K562 (cell line): ENCODE measurements around the gene CCL27. TPM values are rescaled to one million over a fixed set of nuclear protein-coding genes. Genes with fewer than 3 reads are reported as not detected.

Source experiments
- ATAC-seq: fragments of 200-7000 bp; cut with Tn5 transposase; 3 replicates; pipeline ENCODE4 v1.9.1; 2020; ENCODE audit warnings: moderate library complexity
- BruUV-seq: library from RNA; stranded (reverse); fragments of 400-500 nt; replicated peaks from 2 replicates; lab custom pipeline; 2021; lab: Mats Ljungman, UMichigan
- CTCF ChIA-PET: fragments of 300-600 bp; formaldehyde crosslinking; extraction: SDS; loops from one replicate; lab custom pipeline; 2021; ENCODE audit warnings: low intra/inter-chr PET ratio; lab: Yijun Ruan, JAX
- POLR2A ChIA-PET: fragments of 300-600, 350-650 bp; sonication (Branson Sonifier 250); formaldehyde crosslinking; extraction: SDS; loops from one replicate; lab custom pipeline; 2021; ENCODE audit warnings: antibody characterized with exemption, inconsistent platforms; lab: Yijun Ruan, JAX
- DNase-seq, 4 experiments: peaks; one replicate each; pipeline versions ENCODE4 v3.0.0 to v3.0.0-alpha.2; 2011 to 2018; ENCODE audit warnings: low spot score in 3 of 4, mixed read lengths in 3 of 4; ENCODE audit errors: extremely low read depth in 1 of 4
- FAIRE-seq: peaks from 2 replicates; lab custom pipeline; 2011; peaks lifted over from hg19 to GRCh38; lab: Jason Lieb, UNC
- H2AFZ ChIP-seq: 2 replicates; pipeline ENCODE4 v1.6.0; 2011; ENCODE audit warnings: low read depth, low read length, control low read depth, inconsistent platforms
- H3K27ac ChIP-seq: fragments of 200-600 bp; 3 replicates; pipeline ENCODE4 v1.8.0; 2011; ENCODE audit warnings: low read depth, mild to moderate bottlenecking, control low read depth, inconsistent platforms, low read length, moderate library complexity, mixed read lengths; ENCODE audit errors: extremely low read depth
- H3K27me3 ChIP-seq, 2 experiments: fragments of 300-600 bp in 1 of 2; 2 replicates in 1 of 2; 3 replicates in 1 of 2; pipeline versions ENCODE4 v1.6.0 to v1.8.0; 2011; ENCODE audit warnings: inconsistent platforms in 2 of 2, low read length in 2 of 2, mild to moderate bottlenecking in 1 of 2, mixed read lengths in 1 of 2, moderate library complexity in 1 of 2; ENCODE audit not compliant: control insufficient read depth in 2 of 2, insufficient read depth in 2 of 2
- H3K36me3 ChIP-seq: fragments of 300-600 bp; 3 replicates; pipeline ENCODE4 v1.8.0; 2011; ENCODE audit warnings: mild to moderate bottlenecking, low read length, inconsistent platforms; ENCODE audit not compliant: control insufficient read depth, insufficient read depth
- H3K4me1 ChIP-seq, 2 experiments: fragments of 200-600 bp in 1 of 2; replicated peaks in 1 of 2; 2 replicates in 1 of 2; 3 replicates in 1 of 2; pipeline versions ENCODE4 v1.5.1 to v1.8.0; 2011; ENCODE audit warnings: inconsistent platforms in 2 of 2, low read length in 2 of 2, mild to moderate bottlenecking in 1 of 2, mixed read lengths in 1 of 2, moderate library complexity in 1 of 2; ENCODE audit not compliant: control insufficient read depth in 2 of 2, insufficient read depth in 2 of 2
- H3K4me2 ChIP-seq: 2 replicates; pipeline ENCODE4 v1.6.1; 2011; ENCODE audit warnings: low read length, control low read depth, inconsistent platforms, mixed read lengths; ENCODE audit not compliant: insufficient read depth
- H3K4me3 ChIP-seq: fragments of 200-600 bp; sonication (generic), shearing (Covaris generic); 2 replicates; pipeline ENCODE4 v1.5.1; 2016; ENCODE audit warnings: control low read depth, inconsistent platforms
- H3K79me2 ChIP-seq: fragments of 200-600 bp; 3 replicates; pipeline ENCODE4 v1.8.0; 2011; ENCODE audit warnings: low read length, inconsistent platforms; ENCODE audit not compliant: control insufficient read depth, insufficient read depth
- H3K9ac ChIP-seq, 2 experiments: 2 replicates each; pipeline versions ENCODE4 v1.6.0 to v1.6.1; 2011; ENCODE audit warnings: low read depth in 2 of 2, low read length in 2 of 2, control low read depth in 1 of 2, inconsistent platforms in 1 of 2, mild to moderate bottlenecking in 1 of 2, mixed read lengths in 1 of 2; ENCODE audit not compliant: insufficient read depth in 1 of 2
- H3K9me1 ChIP-seq: one replicate; pipeline ENCODE4 v1.6.0; 2011; ENCODE audit warnings: inconsistent platforms, mild to moderate bottlenecking, low read length, moderate library complexity; ENCODE audit not compliant: control insufficient read depth, insufficient read depth
- H3K9me3 ChIP-seq: replicated peaks from 2 replicates; pipeline ENCODE4 v1.5.1; 2011; ENCODE audit warnings: low read depth, low read length, inconsistent platforms; ENCODE audit not compliant: control insufficient read depth, insufficient read depth
- H4K20me1 ChIP-seq: replicated peaks from 2 replicates; pipeline ENCODE4 v1.6.1; 2011; ENCODE audit warnings: low read length, inconsistent platforms, mixed read lengths; ENCODE audit not compliant: control insufficient read depth, insufficient read depth
- E2F6 ChIP-seq, 2 experiments: IDR thresholded peaks; 2 replicates each; pipeline ENCODE4 v1.6.1; 2011; ENCODE audit warnings: borderline replicate concordance in 1 of 2, control low read depth in 1 of 2, low read depth in 1 of 2, low read length in 1 of 2, mild to moderate bottlenecking in 1 of 2, mixed read lengths in 1 of 2, moderate library complexity in 1 of 2; ENCODE audit not compliant: insufficient read depth in 1 of 2, insufficient read length in 1 of 2, poor library complexity in 1 of 2, severe bottlenecking in 1 of 2; ENCODE audit errors: extremely low read depth in 1 of 2
- EP400 ChIP-seq: fragments of 450-650 bp; IDR thresholded peaks from 2 replicates; pipeline ENCODE4 v1.6.1; 2017; ENCODE audit warnings: antibody characterized with exemption, mild to moderate bottlenecking, moderate library complexity
- ILF3 ChIP-seq: fragments of 450-650 bp; IDR thresholded peaks from 2 replicates; pipeline ENCODE4 v1.6.1; 2018; ENCODE audit warnings: antibody characterized with exemption, mild to moderate bottlenecking, moderate library complexity, borderline replicate concordance
- KHSRP ChIP-seq: fragments of 450-650 bp; IDR thresholded peaks from 2 replicates; pipeline ENCODE4 v1.6.1; 2017
- MAX ChIP-seq: sonication (generic); formaldehyde crosslinking; IDR thresholded peaks from 2 replicates; pipeline ENCODE4 v1.9.0; 2022; ENCODE audit warnings: mild to moderate bottlenecking, missing genetic modification reagents
- MNT ChIP-seq, 2 experiments: fragments of 450-650 bp; conservative IDR thresholded peaks; 2 replicates each; pipeline ENCODE4 v1.6.1; 2017; ENCODE audit warnings: mild to moderate bottlenecking in 2 of 2, moderate library complexity in 2 of 2
- MYC ChIP-seq, 2 experiments: fragments of 250-450 bp in 1 of 2; sonication (Bioruptor Pico) in 1 of 2; IDR thresholded peaks; 2 replicates each; pipeline versions ENCODE4 v1.5.1 to v1.6.1; 2012 to 2021; ENCODE audit warnings: low read depth in 2 of 2, borderline replicate concordance in 1 of 2, improper control_type of control experiment in 1 of 2, low read length in 1 of 2, mild to moderate bottlenecking in 1 of 2, moderate library complexity in 1 of 2
- TAL1 ChIP-seq: fragments of 450-650 bp; IDR thresholded peaks from 2 replicates; pipeline ENCODE4 v1.6.1; 2016; ENCODE audit warnings: mild to moderate bottlenecking
- WGBS: fragments of 100-300 bp; shearing (Covaris generic); methylation state at CpG from one replicate; pipeline ENCODE4 v1.1.6; 2016; ENCODE audit warnings: low coverage, mixed read lengths; ENCODE audit not compliant: insufficient coverage; ENCODE audit errors: missing lambda C conversion rate; 5-methylcytosine and 5-hydroxymethylcytosine counted together
- in situ Hi-C: fragments of 300-500 bp; cut with MboI; formaldehyde crosslinking; loops from 4 replicates; pipeline ENCODE4 v1.15.0; 2018; ENCODE audit warnings: inconsistent platforms, mixed read lengths
- intact Hi-C: fragments of 100-400 bp; cut with micrococcal nuclease; formaldehyde crosslinking; loops from 2 replicates; pipeline ENCODE4 v1.14.2; 2022
- polyA plus RNA-seq, 8 experiments: library from polyadenylated mRNA; depleted of rRNA in 4 of 8; stranded (reverse) in 5 of 8; unstranded in 3 of 8; fragments of >200 nt; fragmentation: Nextera tagmentation in 2 of 8; fragmentation: Illumina TruSeq in 1 of 8; extraction: Ambion mirVana in 2 of 8; extraction: Trizol in 1 of 8; gene quantifications; 2 replicates each; pipeline versions ENCODE4 v1.2.1 to v1.2.3, GENCODE V29; 2011 to 2014; ENCODE audit warnings: inconsistent platforms in 1 of 8, missing spikeins in 1 of 8
- total RNA-seq, 7 experiments: library from RNA; depleted of rRNA in 6 of 7; stranded (reverse); fragments of >200 nt in 6 of 7; fragmentation: Illumina TruSeq in 2 of 7; extraction: Trizol in 2 of 7; gene quantifications; 2 replicates each; pipeline versions ENCODE4 v1.2.1 to v1.2.3, GENCODE V29; 2011 to 2021; ENCODE audit warnings: low replicate concordance in 1 of 7

CCL27 gene
- total and polyA plus RNA-seq, 9 of the 15 experiments (the other 6 are each of a cell fraction or from before 2014, with no cell fraction given): 0.10 to 0.53 (median 0.27) TPM; not detected in 5

- H3K36me3 ChIP-seq: peaks cover 14% of the 10 kb centered on the region; the same call in 1 of the 3 replicates
- H3K4me1 ChIP-seq: peaks cover 5 to 23% of the 10 kb centered on the region in 2 experiments; a peak in 4 of 5 replicates
- ATAC-seq (peak; percentile 5; the same call in 2 of the 3 replicates), FAIRE-seq (no peak), DNase-seq (peak in 1 of 4 experiments; percentile 16)
- peaks cover 18% of the 10 kb centered on the region for H3K79me2 ChIP-seq
- intact Hi-C loops (no loop called here), in situ Hi-C loops (no loop called here)
- peak overlapping the region; percentile 92 for H2AFZ ChIP-seq
- H3K9me3 ChIP-seq: no peaks in the 10 kb centered on the region
- peak overlapping the region; percentile 73 to 96 for H3K9ac ChIP-seq
- H4K20me1 ChIP-seq: 0 out of 2 replicates have a peak, but pooled peaks cover 4% of the 10 kb centered on the region
- CTCF ChIA-PET: no interaction called here
- H3K4me3 ChIP-seq: peak overlapping the region; percentile 54
- POLR2A ChIA-PET: interaction anchor here (1.0 to 1.7 kb wide), 2 partner anchors 9 to 18 kb away, joined by 4 to 6 read pairs; partner anchors contain the start of gene GALT
- H3K4me2 ChIP-seq: peak overlapping the region; percentile 82
- peak in 1 of 2 experiments; percentile 18 for TF ChIP-seq E2F6 (IDR thresholded peaks at IDR 0.05; ENCODE audit: borderline replicate concordance in 1 of 2, extremely low read depth in 1 of 2, insufficient read depth in 1 of 2, insufficient read length in 1 of 2, low read depth in 1 of 2, low read length in 1 of 2, poor library complexity in 1 of 2, severe bottlenecking in 1 of 2)
- TF ChIP-seq MYC (IDR thresholded peaks at IDR 0.05; ENCODE audit: low read depth, low read length): peak; percentile 20; the same call in 1 of the 2 replicates
- no peak for TF ChIP-seq MYC (CRISPR knock-in tag; IDR thresholded peaks at IDR 0.05; ENCODE audit: borderline replicate concordance, low read depth)
- no peak; the same call in none of the 2 replicates for TF ChIP-seq MAX (CRISPR knock-in tag)
- TF ChIP-seq KHSRP: no peak
- 0 out of 2 replicates have a peak, but pooled peaks have one; percentile 50 for TF ChIP-seq EP400
- no peak for TF ChIP-seq ILF3
- TF ChIP-seq MNT (conservative IDR thresholded peaks at IDR 0.05): 0 out of 4 replicates have a peak, but pooled peaks of 1 of the 2 experiments have one; percentile 24
- TF ChIP-seq TAL1: no peak
- H3K27me3 ChIP-seq: no peaks in the 10 kb centered on the region
- no peaks in the 10 kb centered on the region for H3K9me1 ChIP-seq
- BruUV-seq: no TSS peak
- peak overlapping the region; percentile 65 for H3K27ac ChIP-seq
- WGBS: 34% methylated on average over 3 of the region's 23 CpGs
These were observed 25.6 kb downstream of the CCL27 start for GRCh38 chr9:34636791-34637355.
